Activated B cell treated with CpG ODN at 0.5 μM for 24 hours (primary cell): Measurements from ENCODE around the gene MT1B. TPM values are rescaled to one million over a fixed set of nuclear protein-coding genes. Genes with fewer than 3 reads are reported as not detected.
A peak's percentile ranks its signal among the peaks of the same experiment; 100 is the strongest.

ENCODE experiments used
- ATAC-seq: fragments of 200-7000 bp; cut with Tn5 transposase; one replicate; pipeline ENCODE4 v1.10.0; 2021; ENCODE audit warnings: low read depth, mild to moderate bottlenecking, moderate library complexity
- CTCF ChIA-PET: fragments of 350-600 bp; sonication (Branson Sonifier 250); formaldehyde crosslinking; loops from one replicate; lab custom pipeline; 2021; ENCODE audit warnings: antibody characterized with exemption; lab: Charles Lee
- POLR2A ChIA-PET: fragments of 350-600 bp; sonication (Branson Sonifier 250); formaldehyde crosslinking; loops from one replicate; lab custom pipeline; 2021; ENCODE audit warnings: antibody characterized with exemption; lab: Charles Lee
- DNase-seq: peaks from one replicate; pipeline ENCODE4 v3.0.0; 2022
- H3K27ac Mint-ChIP-seq: one replicate; pipeline ENCODE4 v1.8.0; 2020; ENCODE audit warnings: mixed read lengths
- H3K27me3 Mint-ChIP-seq: one replicate; pipeline ENCODE4 v1.8.0; 2021; ENCODE audit warnings: mixed read lengths
- H3K36me3 Mint-ChIP-seq: one replicate; pipeline ENCODE4 v1.8.0; 2021; ENCODE audit warnings: low read depth, mixed read lengths
- H3K4me1 Mint-ChIP-seq: one replicate; pipeline ENCODE4 v1.8.0; 2021; ENCODE audit warnings: mixed read lengths
- H3K4me3 Mint-ChIP-seq: one replicate; pipeline ENCODE4 v1.8.0; 2020; ENCODE audit warnings: mild to moderate bottlenecking, mixed read lengths
- H3K9me3 Mint-ChIP-seq: one replicate; pipeline ENCODE4 v1.8.0; 2020; ENCODE audit warnings: mixed read lengths
- intact Hi-C: fragments of 100-400 bp; cut with micrococcal nuclease; formaldehyde crosslinking; loops from one replicate; pipeline ENCODE4 v1.15.1; 2024
- total RNA-seq: library from RNA; stranded (reverse); gene quantifications from 2 replicates; pipeline ENCODE4 v1.2.3, GENCODE V29; 2022
- TF ChIP-seq, protein P1 (sequence below): fragments of 200-600 bp; IDR thresholded peaks from one replicate; pipeline ENCODE4 v1.8.0; 2022; ENCODE audit warnings: antibody characterized with exemption, mild to moderate bottlenecking

MT1B gene
- total RNA-seq, 1 donor from 2014 or later: not detected

DNA sequence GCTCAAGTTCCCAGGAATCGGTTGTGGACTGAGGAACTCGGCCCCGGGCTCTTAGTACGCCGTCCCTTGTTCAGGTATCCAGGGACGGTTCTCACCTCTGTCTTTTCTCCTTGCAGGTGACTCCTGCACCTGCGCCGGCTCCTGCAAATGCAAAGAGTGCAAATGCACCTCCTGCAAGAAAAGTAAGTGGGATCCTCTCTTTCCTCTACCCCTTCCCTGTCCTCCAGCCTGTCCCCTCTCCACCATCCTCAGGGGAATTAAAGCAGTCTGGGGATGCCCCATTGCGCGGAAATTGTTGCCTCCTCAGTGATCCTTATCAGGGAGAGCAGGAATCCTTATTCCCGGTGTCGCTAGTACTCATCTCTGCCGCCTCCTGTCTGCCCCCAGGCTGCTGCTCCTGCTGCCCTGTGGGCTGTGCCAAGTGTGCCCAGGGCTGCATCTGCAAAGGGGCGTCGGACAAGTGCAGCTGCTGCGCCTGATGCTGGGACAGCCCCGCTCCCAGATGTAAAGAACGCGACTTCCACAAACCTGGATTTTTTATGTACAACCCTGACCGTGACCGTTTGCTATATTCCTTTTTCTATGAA, 42.7 kb upstream of the MT1B start:
- Mint-ChIP-seq H3K36me3 (no peaks in the 10 kb centered on the region), H3K9me3 (peaks cover 3% of the 10 kb centered on the region), H3K4me3 (peak overlapping the region; percentile 93), H3K27me3 (no peaks in the 10 kb centered on the region), H3K27ac (peak overlapping the region; percentile 87), H3K4me1 (peaks cover 36% of the 10 kb centered on the region)
- TF ChIP-seq, protein P1, sequence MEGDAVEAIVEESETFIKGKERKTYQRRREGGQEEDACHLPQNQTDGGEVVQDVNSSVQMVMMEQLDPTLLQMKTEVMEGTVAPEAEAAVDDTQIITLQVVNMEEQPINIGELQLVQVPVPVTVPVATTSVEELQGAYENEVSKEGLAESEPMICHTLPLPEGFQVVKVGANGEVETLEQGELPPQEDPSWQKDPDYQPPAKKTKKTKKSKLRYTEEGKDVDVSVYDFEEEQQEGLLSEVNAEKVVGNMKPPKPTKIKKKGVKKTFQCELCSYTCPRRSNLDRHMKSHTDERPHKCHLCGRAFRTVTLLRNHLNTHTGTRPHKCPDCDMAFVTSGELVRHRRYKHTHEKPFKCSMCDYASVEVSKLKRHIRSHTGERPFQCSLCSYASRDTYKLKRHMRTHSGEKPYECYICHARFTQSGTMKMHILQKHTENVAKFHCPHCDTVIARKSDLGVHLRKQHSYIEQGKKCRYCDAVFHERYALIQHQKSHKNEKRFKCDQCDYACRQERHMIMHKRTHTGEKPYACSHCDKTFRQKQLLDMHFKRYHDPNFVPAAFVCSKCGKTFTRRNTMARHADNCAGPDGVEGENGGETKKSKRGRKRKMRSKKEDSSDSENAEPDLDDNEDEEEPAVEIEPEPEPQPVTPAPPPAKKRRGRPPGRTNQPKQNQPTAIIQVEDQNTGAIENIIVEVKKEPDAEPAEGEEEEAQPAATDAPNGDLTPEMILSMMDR: no peak
- ATAC-seq (no peak), DNase-seq (no peak)
- intact Hi-C loops: loop anchor here (1.0 to 10.0 kb wide), 11 partner anchors 16 to 1518 kb away; partner anchors contain the start of genes AMFR, BBS2, CCDC102A and CFAP20
- ChIA-PET POLR2A (interaction anchor here (0.9 to 1.7 kb wide), 7 partner anchors 16 to 74 kb away, joined by 3 to 11 read pairs (median 6); partner anchors contain the start of genes MT1E, MT1F and MT1X), CTCF (interaction anchor here (1.0 to 1.3 kb wide), 3 partner anchors 21 to 49 kb away, joined by 3 to 4 read pairs (median 4); partner anchors contain the start of gene MT1F)

DNA sequence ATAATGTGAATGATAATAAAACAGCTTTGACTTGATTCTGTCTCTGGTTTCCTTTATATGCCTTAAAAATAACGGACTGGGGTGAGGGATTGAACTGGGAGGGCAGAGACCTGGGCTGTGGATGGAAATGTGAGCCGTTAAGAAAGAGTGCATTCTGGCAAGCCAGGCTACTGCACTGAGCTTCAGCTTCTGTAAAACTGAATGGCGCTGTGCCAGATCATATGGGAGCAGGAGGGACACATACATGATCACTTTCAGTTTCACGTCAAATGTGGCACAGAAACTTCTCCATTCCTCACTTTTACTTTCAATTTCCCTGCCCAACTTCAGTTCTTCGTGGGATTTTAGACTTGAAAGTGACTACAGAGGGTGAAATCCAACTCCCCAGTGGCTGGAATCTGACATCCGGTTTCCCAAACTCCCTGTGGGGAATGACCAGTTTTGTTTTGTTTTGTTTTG, 42.2 kb upstream of the MT1B start:
- DNase-seq: no peak
- peak overlapping the region; percentile 93 for H3K4me3 Mint-ChIP-seq
- CTCF ChIA-PET: interaction anchor here (1.3 kb wide), 1 partner anchor 34 kb away, joined by 4 read pairs; no protein-coding TSS in a partner anchor
- H3K9me3 Mint-ChIP-seq: peaks cover 3% of the 10 kb centered on the region
- POLR2A ChIA-PET: interaction anchor here (0.9 to 1.7 kb wide), 4 partner anchors 21 to 73 kb away, joined by 3 to 9 read pairs (median 5); partner anchors contain the start of genes MT1F and MT1X
- no peaks in the 10 kb centered on the region for H3K36me3 Mint-ChIP-seq
- peak overlapping the region; percentile 87 for H3K27ac Mint-ChIP-seq
- H3K4me1 Mint-ChIP-seq: peaks cover 36% of the 10 kb centered on the region
- intact Hi-C loops: loop anchor here (1.0 to 10.0 kb wide), 5 partner anchors 21 to 1518 kb away; partner anchors contain the start of genes AMFR, CCDC102A and CFAP20
- TF ChIP-seq, protein P1: no peak
- peak; percentile 49 for ATAC-seq
- no peaks in the 10 kb centered on the region for H3K27me3 Mint-ChIP-seq

DNA sequence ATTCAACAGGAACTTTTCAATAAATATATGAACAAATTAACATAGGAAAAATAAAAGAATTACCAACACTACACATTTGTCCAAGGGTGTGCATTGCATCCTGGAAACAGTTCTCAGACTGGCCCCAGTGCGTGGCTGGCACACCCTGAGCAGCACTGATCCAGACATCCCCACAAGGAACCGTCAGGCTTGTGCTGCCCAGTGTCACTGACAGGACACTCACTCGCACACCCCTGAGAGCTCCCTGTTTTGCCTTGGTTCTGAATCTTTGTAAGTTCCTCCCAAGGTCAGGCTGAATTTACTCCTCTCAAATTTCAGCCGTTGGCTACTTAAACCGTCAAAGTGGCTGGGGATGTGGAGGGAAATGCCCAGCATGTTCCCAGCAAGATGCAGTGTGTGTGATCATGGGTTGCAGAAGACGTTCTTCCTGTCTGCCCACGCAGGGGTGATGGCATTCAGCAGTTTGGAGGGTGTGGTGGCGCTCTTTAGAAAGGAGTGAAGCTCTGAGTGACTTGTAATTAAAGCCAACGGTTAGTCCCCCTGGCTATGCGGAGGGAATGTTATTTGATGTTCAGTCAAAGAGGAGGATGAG, 41.6 kb upstream of the MT1B start:
- no peak for DNase-seq
- intact Hi-C loops: no loop called here
- H3K4me1 Mint-ChIP-seq: peaks cover 36% of the 10 kb centered on the region
- TF ChIP-seq, protein P1: no peak
- CTCF ChIA-PET: interaction anchor here (1.3 to 1.5 kb wide), 3 partner anchors 20 to 91 kb away, joined by 3 to 5 read pairs (median 4); no protein-coding TSS in a partner anchor
- peak overlapping the region; percentile 93 for H3K4me3 Mint-ChIP-seq
- H3K27me3 Mint-ChIP-seq: no peaks in the 10 kb centered on the region
- no peaks in the 10 kb centered on the region for H3K36me3 Mint-ChIP-seq
- H3K9me3 Mint-ChIP-seq: peaks cover 3% of the 10 kb centered on the region
- ATAC-seq: peak; percentile 41
- H3K27ac Mint-ChIP-seq: peak overlapping the region; percentile 87
- POLR2A ChIA-PET: interaction anchor here (0.6 to 0.9 kb wide), 3 partner anchors 43 to 118 kb away, joined by 3 to 10 read pairs (median 4); partner anchors contain the start of gene MT1F

DNA sequence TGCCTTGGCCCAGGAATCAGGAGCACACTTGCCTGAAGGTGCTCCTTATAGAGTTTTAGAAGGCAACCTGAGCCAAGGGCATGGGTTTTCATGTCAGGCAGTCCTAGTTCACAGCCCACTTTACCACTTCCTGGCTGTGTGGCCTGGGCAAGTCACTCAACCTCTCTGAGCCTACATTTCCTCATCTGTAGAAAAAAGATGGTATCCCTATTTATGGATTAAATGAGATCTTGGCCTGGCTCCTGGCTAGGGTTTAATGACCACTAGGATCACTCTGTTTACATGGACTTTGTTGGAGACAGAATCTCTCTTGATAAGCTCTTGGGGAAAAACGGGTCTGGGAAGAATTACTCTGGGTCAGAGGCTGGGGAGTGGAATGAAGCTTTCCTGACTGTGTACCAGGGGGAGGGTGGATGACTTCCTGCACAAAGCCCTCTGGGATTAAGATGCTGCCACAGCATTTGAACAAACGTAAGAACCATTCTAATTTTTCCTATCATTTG, 41.0 kb upstream of the MT1B start:
- peak overlapping the region; percentile 87 for H3K27ac Mint-ChIP-seq

More for the DNA sequence above, 41.0 kb upstream of the MT1B start:
- DNase-seq (no peak), ATAC-seq (no peak)
- peak overlapping the region; percentile 93 for H3K4me3 Mint-ChIP-seq
- no peaks in the 10 kb centered on the region for H3K27me3 Mint-ChIP-seq
- peaks cover 36% of the 10 kb centered on the region for H3K4me1 Mint-ChIP-seq
- TF ChIP-seq, protein P1: no peak
- H3K9me3 Mint-ChIP-seq: peaks cover 2% of the 10 kb centered on the region
- ChIA-PET CTCF (interaction anchor here (1.3 to 1.5 kb wide), 2 partner anchors 20 to 91 kb away, joined by 3 to 5 read pairs; no protein-coding TSS in a partner anchor), POLR2A (interaction anchor here (0.6 kb wide), 1 partner anchor 119 kb away, joined by 10 read pairs; no protein-coding TSS in a partner anchor)
- H3K36me3 Mint-ChIP-seq: no peaks in the 10 kb centered on the region
- intact Hi-C loops: no loop called here
